Astrocyte of the cerebellum (primary cell): ENCODE measurements around the gene TRMT10A.
"Not testable (repeated sequence)": the region's sequence is repeated elsewhere in the genome, so short reads cannot be mapped to it uniquely, and the experiment has no call there.

Experiments
- DNase-seq: peaks from one replicate; pipeline ENCODE4 v3.0.0-alpha.2; 2011; ENCODE audit warnings: low read depth
- H3K4me3 ChIP-seq: 2 replicates; pipeline ENCODE4 v1.5.1; 2011; ENCODE audit warnings: mild to moderate bottlenecking, low read depth, low read length, moderate library complexity
- CTCF ChIP-seq: IDR thresholded peaks from 2 replicates; pipeline ENCODE4 v1.5.1; 2012; ENCODE audit warnings: low read length, low read depth, moderate library complexity, mild to moderate bottlenecking; ENCODE audit errors: missing control alignments
- in situ Hi-C: cut with HindIII; loops from 2 replicates; pipeline ENCODE4 v1.10.0; 2017; ENCODE audit warnings: low sequenced_read_pairs

TRMT10A gene

GRCh38 chr4:99536271-99536670 is 27.6 kb downstream of the TRMT10A start:
- no peak for TF ChIP-seq CTCF
- in situ Hi-C loops: no loop called here

DNA sequence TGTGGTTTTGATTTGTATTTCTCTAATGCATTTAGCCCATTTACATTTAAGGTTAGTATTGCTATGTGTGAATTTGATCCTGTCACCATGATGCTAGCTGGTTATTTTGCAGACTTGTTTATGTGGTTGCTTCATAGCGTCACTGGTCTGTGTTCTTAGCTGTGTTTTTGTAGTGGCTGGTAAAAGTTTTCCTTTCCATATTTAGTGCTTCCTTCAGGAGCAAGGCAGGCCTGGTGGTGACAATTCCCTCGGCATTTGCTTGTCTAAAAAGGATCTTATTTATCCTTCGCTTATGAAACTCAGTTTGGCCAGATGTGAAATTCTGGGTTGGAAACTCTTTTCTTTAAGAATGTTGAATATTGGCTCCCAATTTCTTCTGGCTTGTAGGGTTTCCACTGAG is 29.1 kb downstream of the TRMT10A start:
- in situ Hi-C loops, DNase-seq, H3K4me3 ChIP-seq: not testable (repeated sequence)

More at GRCh38 chr4:99536271-99536670, 27.6 kb downstream of the TRMT10A start:
- no peak overlapping the region for H3K4me3 ChIP-seq
- DNase-seq: no peak

- no peak overlapping the region for H3K4me3 ChIP-seq
- in situ Hi-C loops: no loop called here
- no peak for DNase-seq
- no peak for TF ChIP-seq CTCF
Observed at GRCh38 chr4:99529956-99530355, 33.9 kb downstream of the TRMT10A start.

DNA sequence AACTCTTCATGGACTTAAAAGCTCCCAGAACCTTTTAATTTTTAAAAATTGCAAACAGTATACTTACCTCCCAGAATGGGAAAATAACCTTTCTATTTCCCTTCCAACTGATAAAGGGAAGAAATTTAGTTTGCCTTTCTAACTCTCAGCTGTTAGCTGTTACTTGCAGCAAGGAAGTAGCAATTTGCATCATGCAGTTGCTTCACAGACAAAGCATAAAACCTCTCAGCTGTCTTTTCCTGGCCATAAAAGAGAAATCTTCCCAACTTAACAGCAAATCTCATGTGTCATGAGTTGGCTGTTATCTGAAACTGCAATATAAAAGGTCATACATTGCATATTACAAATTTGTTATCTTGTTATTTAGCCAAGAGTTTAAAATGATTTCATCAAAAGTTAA is 34.6 kb downstream of the TRMT10A start:
- no peak overlapping the region for H3K4me3 ChIP-seq
- in situ Hi-C loops: no loop called here
- DNase-seq: no peak

DNA sequence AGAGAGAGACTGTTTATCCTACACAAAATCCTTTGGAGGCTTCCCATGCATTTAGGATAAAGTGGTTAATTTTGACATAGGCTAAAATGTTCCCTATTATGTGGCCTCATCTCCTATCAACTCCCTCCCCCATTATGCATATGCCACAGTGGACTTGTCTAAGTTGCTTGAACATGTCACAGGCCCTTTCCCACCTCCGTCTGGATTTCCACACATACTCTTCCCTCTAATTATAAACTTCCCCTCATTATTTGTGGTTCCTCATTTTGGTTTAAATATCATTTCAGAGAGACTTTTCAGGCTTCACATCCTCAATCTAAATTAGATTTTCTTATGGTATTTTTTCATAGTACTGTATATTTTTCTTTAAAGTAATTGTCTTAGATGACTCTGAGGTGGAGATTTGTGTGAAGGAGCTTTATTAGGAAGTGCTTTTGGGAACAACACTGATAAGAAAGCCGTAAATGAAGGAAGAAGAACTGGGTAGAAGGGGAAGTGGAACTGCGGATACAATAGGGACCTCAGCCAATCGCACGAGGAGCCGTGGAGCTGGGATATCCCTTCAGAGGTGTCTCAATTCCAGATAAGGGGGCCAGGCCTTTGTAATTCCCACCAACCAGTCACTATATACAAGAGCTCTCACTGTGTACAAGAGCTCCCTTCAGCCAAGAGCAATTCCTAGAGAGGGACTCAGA is 45.1 kb downstream of the TRMT10A start:
- in situ Hi-C loops: no loop called here
- H3K4me3 ChIP-seq: no peak overlapping the region
- no peak for TF ChIP-seq CTCF
- no peak for DNase-seq

More for the DNA sequence above, 34.6 kb downstream of the TRMT10A start:
- no peak for TF ChIP-seq CTCF

DNA sequence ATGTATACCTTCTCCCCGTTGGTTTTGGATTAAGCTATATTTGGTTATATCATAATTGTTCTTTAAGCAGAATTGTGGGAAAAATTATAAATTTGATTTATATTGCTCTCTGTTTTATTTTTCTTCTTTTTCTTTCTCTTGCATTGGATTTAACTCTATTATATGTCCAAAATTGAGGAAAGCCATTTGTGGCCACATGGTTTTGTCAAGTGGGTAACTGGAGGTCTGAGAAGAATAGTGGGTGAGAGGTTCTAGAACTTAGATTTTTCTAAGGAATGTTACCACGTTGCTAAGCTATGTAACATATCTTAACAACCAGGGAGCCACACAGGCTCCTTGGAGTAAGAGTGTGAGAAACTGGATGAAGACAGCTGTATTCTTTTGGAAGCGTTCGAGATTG is 53.1 kb downstream of the TRMT10A start, which contains the start of gene C4orf17:
Gene C4orf17 (plus strand): TSS at position 301 of the 400 bp plus-strand sequence. CDS start 2,061 bp downstream, outside the sequence.
- no peak for DNase-seq
- in situ Hi-C loops: no loop called here
- no peak within 1 kb of the TSS for H3K4me3 ChIP-seq
- no peak for TF ChIP-seq CTCF

GRCh38 chr4:99507762-99508161 is 56.1 kb downstream of the TRMT10A start:
- TF ChIP-seq CTCF: no peak
- no peak for DNase-seq
- in situ Hi-C loops: no loop called here
- H3K4me3 ChIP-seq: no peak overlapping the region
